Keratinocyte (primary cell): Measurements from ENCODE around the gene PRKCZ. TPM values are rescaled to one million over a fixed set of nuclear protein-coding genes. Genes with fewer than 3 reads are reported as not detected.
"Not testable (repeated sequence)": the region's sequence is repeated elsewhere in the genome, so short reads cannot be mapped to it uniquely, and the experiment has no call there.

Source experiments
- DNase-seq: peaks from one replicate; pipeline ENCODE4 v3.0.0-alpha.2; 2011; ENCODE audit warnings: low read depth, missing footprints, low spot score
- FAIRE-seq: peaks from 2 replicates; lab custom pipeline; 2011; peaks lifted over from hg19 to GRCh38; lab: Jason Lieb, UNC
- H2AFZ ChIP-seq: 2 replicates; pipeline ENCODE4 v1.6.0; 2012; ENCODE audit warnings: low read length, control low read depth, inconsistent platforms; ENCODE audit not compliant: control insufficient read depth
- H3K27ac ChIP-seq: 2 replicates; pipeline ENCODE4 v1.5.1; 2011; ENCODE audit warnings: low read length; ENCODE audit not compliant: control insufficient read depth, insufficient read depth
- H3K27me3 ChIP-seq: 3 replicates; pipeline ENCODE4 v1.6.0; 2011; ENCODE audit warnings: low read length; ENCODE audit not compliant: control insufficient read depth, insufficient read depth; ENCODE audit errors: extremely low read depth
- H3K36me3 ChIP-seq, 2 experiments: 2 replicates in 1 of 2; 3 replicates in 1 of 2; pipeline ENCODE4 v1.5.1; 2011; ENCODE audit warnings: low read length in 2 of 2, mild to moderate bottlenecking in 1 of 2; ENCODE audit not compliant: control insufficient read depth in 2 of 2, insufficient read depth in 2 of 2; ENCODE audit errors: extremely low read depth in 1 of 2
- H3K4me1 ChIP-seq: 3 replicates; pipeline ENCODE4 v1.5.1; 2011; ENCODE audit warnings: low read length; ENCODE audit not compliant: control insufficient read depth, insufficient read depth; ENCODE audit errors: extremely low read depth
- H3K4me2 ChIP-seq: 3 replicates; pipeline ENCODE4 v1.6.0; 2011; ENCODE audit warnings: low read depth, low read length; ENCODE audit not compliant: control insufficient read depth, insufficient read depth; ENCODE audit errors: extremely low read depth
- H3K4me3 ChIP-seq, 3 experiments: fragments of 200-600 bp in 1 of 3; sonication (generic) in 1 of 3; 2 replicates in 2 of 3; 3 replicates in 1 of 3; pipeline ENCODE4 v1.5.1; 2011 to 2016; ENCODE audit warnings: low read length in 3 of 3, mild to moderate bottlenecking in 3 of 3, control low read depth in 2 of 3, inconsistent platforms in 1 of 3, low read depth in 1 of 3, mixed read lengths in 1 of 3, mixed run types in 1 of 3, moderate library complexity in 1 of 3; ENCODE audit not compliant: control insufficient read depth in 2 of 3, insufficient read depth in 2 of 3; ENCODE audit errors: extremely low read depth in 1 of 3
- H3K79me2 ChIP-seq: 2 replicates; pipeline ENCODE4 v1.6.0; 2012; ENCODE audit warnings: low read length; ENCODE audit not compliant: control insufficient read depth, insufficient read depth
- H3K9ac ChIP-seq: 3 replicates; pipeline ENCODE4 v1.6.0; 2011; ENCODE audit warnings: low read length; ENCODE audit not compliant: control insufficient read depth, insufficient read depth; ENCODE audit errors: extremely low read depth
- H3K9me1 ChIP-seq: 3 replicates; pipeline ENCODE4 v1.6.0; 2011; ENCODE audit warnings: low read length; ENCODE audit not compliant: control insufficient read depth, insufficient read depth; ENCODE audit errors: extremely low read depth
- H3K9me3 ChIP-seq: 2 replicates; pipeline ENCODE4 v1.5.1; 2012; ENCODE audit warnings: low read depth, low read length; ENCODE audit not compliant: control insufficient read depth
- H4K20me1 ChIP-seq: 3 replicates; pipeline ENCODE4 v1.6.0; 2011; ENCODE audit warnings: low read length; ENCODE audit not compliant: control insufficient read depth, insufficient read depth; ENCODE audit errors: extremely low read depth
- EZH2 ChIP-seq: IDR thresholded peaks from one replicate; pipeline ENCODE4 v1.6.1; 2012; ENCODE audit warnings: inconsistent platforms, mild to moderate bottlenecking, low read length, moderate library complexity
- dilution Hi-C: fragments of 300-500 bp; cut with MboI; formaldehyde crosslinking; loops from one replicate; pipeline ENCODE4 v1.7.0; 2020; ENCODE audit warnings: low sequenced_read_pairs; ENCODE audit not compliant: extremely low pct_ligation_motif_present
- polyA plus RNA-seq, 5 experiments: library from polyadenylated mRNA; depleted of rRNA in 3 of 5; stranded (reverse) in 3 of 5; stranded (forward) in 1 of 5; unstranded in 1 of 5; fragments of >200 nt; gene quantifications; 1 replicate in 1 of 5; 2 replicates in 3 of 5; 3 replicates in 1 of 5; pipeline versions ENCODE4 v1.2.1 to v1.2.3, GENCODE V29; 2011 to 2012; ENCODE audit warnings: missing spikeins in 2 of 5, low read depth in 1 of 5, low replicate concordance in 1 of 5
- TF ChIP-seq, protein P1 (sequence below), 3 experiments: IDR thresholded peaks in 1 of 3; conservative IDR thresholded peaks in 1 of 3; optimal IDR thresholded peaks in 1 of 3; 2 replicates in 2 of 3; 3 replicates in 1 of 3; pipeline versions ENCODE3 to v1.5.1; 2011; ENCODE audit warnings: low read length in 3 of 3, mild to moderate bottlenecking in 3 of 3, moderate library complexity in 2 of 3, control low read depth in 1 of 3, inconsistent platforms in 1 of 3; ENCODE audit not compliant: insufficient read depth in 2 of 3; ENCODE audit errors: extremely low read depth in 1 of 3

PRKCZ gene
- polyA plus RNA-seq, 1 donor (not counting 4 experiments of a cell fraction or from before 2014, with no cell fraction given) = 36.3 TPM

DNA sequence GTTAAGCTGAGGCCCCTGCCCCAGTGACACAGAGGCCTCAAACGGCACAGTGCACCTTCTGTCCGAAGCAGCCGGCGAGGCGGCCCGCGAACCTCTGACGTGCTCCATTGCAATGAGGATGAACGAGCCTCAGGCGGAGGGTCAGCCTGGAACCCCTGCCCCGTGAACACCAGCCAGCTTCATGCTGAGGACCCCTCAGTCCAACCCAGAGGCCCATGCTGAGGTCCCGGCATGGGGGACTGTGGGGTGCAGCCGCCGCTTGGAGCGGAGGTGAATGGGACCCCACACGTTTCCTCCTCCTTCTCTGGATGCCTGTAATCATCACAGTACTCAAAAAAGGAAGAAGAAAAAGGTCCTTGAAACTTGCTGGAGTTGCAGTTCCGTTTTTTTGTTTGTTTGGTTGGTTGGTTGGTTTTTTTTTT lies 62.1 kb downstream of the PRKCZ start:
- Histone ChIP-seq H3K27ac (no peak overlapping the region), H2AFZ (no peak overlapping the region), H3K4me1 (no peaks in the 10 kb centered on the region), H3K27me3 (no peaks in the 10 kb centered on the region), H3K9me3 (no peaks in the 10 kb centered on the region), H3K79me2 (peaks cover under 1% of the 10 kb centered on the region), H3K9ac (no peak overlapping the region), H3K9me1 (no peaks in the 10 kb centered on the region), H3K4me3 (no peak overlapping the region), H4K20me1 (no peaks in the 10 kb centered on the region), H3K36me3 (peaks cover 0 to under 1% of the 10 kb centered on the region in 2 experiments), H3K4me2 (no peak overlapping the region)
- FAIRE-seq (no peak), DNase-seq (no peak)
- TF ChIP-seq EZH2 = no peak
- TF ChIP-seq, protein P1, sequence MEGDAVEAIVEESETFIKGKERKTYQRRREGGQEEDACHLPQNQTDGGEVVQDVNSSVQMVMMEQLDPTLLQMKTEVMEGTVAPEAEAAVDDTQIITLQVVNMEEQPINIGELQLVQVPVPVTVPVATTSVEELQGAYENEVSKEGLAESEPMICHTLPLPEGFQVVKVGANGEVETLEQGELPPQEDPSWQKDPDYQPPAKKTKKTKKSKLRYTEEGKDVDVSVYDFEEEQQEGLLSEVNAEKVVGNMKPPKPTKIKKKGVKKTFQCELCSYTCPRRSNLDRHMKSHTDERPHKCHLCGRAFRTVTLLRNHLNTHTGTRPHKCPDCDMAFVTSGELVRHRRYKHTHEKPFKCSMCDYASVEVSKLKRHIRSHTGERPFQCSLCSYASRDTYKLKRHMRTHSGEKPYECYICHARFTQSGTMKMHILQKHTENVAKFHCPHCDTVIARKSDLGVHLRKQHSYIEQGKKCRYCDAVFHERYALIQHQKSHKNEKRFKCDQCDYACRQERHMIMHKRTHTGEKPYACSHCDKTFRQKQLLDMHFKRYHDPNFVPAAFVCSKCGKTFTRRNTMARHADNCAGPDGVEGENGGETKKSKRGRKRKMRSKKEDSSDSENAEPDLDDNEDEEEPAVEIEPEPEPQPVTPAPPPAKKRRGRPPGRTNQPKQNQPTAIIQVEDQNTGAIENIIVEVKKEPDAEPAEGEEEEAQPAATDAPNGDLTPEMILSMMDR (optimal IDR thresholded peaks at IDR 0.05 in 1 of 3, IDR thresholded peaks at IDR 0.05 in 1 of 3, conservative IDR thresholded peaks at IDR 0.05 in 1 of 3; ENCODE audit: extremely low read depth in 1 of 3, insufficient read depth in 2 of 3, low read length in 3 of 3) = no peak
- dilution Hi-C loops = no loop called here

DNA sequence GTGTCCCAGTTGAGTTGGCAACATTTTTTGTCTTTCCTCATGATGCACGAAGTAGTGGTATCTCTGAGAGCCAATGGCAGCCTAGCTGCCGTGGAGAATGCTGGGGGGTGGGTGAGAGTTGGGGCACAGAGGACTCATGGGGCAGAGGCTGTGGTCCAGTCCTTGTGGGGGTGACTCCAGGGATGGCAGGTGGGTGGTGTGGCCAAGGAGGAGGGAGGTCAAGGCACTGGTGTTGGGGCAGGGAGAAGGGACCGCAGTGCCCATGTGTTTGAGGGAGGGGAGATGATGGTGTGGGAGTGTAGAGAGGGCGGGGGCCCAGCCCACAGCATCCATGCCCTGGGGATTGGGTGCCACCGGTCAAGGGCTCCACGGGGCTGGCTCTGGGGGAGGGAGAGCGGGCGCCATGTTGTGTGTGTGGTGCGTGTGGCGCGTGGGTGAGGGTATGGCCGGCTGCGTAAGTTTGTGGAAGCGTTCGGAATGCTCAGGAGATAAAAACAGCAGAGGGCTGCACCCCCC lies 63.5 kb downstream of the PRKCZ start:
- Histone ChIP-seq H3K27me3 (no peaks in the 10 kb centered on the region), H4K20me1 (no peaks in the 10 kb centered on the region), H3K9ac (no peak overlapping the region), H3K4me1 (no peaks in the 10 kb centered on the region), H3K36me3 (no peaks in the 10 kb centered on the region), H3K9me1 (no peaks in the 10 kb centered on the region), H3K4me3 (no peak overlapping the region), H3K27ac (no peak overlapping the region), H3K9me3 (no peaks in the 10 kb centered on the region), H3K79me2 (peaks cover 2% of the 10 kb centered on the region), H2AFZ (no peak overlapping the region), H3K4me2 (no peak overlapping the region)
- dilution Hi-C loops = no loop called here
- TF ChIP-seq, protein P1 (optimal IDR thresholded peaks at IDR 0.05 in 1 of 3, IDR thresholded peaks at IDR 0.05 in 1 of 3, conservative IDR thresholded peaks at IDR 0.05 in 1 of 3; ENCODE audit: extremely low read depth in 1 of 3, insufficient read depth in 2 of 3, low read length in 3 of 3) = no peak
- TF ChIP-seq EZH2 = no peak
- FAIRE-seq (no peak), DNase-seq (no peak)

DNA sequence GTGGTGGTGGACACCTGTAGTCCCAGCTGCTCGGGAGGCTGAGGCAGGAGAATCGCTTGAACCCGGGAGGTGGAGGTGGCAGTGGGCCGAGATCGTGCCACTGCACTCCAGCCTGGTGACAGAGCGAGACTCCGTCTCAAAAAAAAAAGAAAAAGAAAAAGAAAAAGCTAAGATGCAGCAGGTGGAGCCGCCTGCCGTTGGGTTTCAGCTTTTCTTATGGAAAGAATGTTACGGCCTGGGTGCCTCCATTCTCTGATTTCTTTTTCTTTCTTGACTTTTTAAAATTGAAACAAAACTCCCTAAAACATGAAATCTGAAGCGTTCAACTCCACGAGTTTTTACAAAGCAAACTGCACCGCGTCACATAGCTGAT lies 64.4 kb downstream of the PRKCZ start:
- H3K9me1 ChIP-seq, H3K4me1 ChIP-seq, H3K27me3 ChIP-seq, H3K9ac ChIP-seq, H3K36me3 ChIP-seq, H2AFZ ChIP-seq, H3K4me3 ChIP-seq, H3K27ac ChIP-seq, dilution Hi-C loops, H4K20me1 ChIP-seq, H3K9me3 ChIP-seq, DNase-seq, H3K4me2 ChIP-seq, H3K79me2 ChIP-seq, FAIRE-seq: not testable (repeated sequence)
